Body of pancreas (tissue), 4 donors: ENCODE results near the gene SSR4. TPM values are rescaled to one million over a fixed set of nuclear protein-coding genes. Genes with fewer than 3 reads are reported as not detected.

ENCODE experiments used
- ATAC-seq: fragments of 150-250 bp; one replicate; pipeline ENCODE4 v1.9.1; 2016
- DNase-seq, 4 donors: peaks; one replicate each; pipeline ENCODE4 v3.0.0-alpha.2; 2019
- H3K27ac ChIP-seq, 4 donors: fragments of 200-600 bp; sonication (generic); 1 replicate in 3 of 4; 2 replicates in 1 of 4; pipeline versions ENCODE4 v1.5.1 to v1.6.1; 2016 to 2019; ENCODE audit warnings: mild to moderate bottlenecking in 1 of 4, mixed read lengths in 1 of 4, moderate library complexity in 1 of 4
- H3K27me3 ChIP-seq, 2 donors: fragments of 200-600 bp; sonication (generic); one replicate each; pipeline ENCODE4 v1.6.0; 2016; ENCODE audit warnings: mild to moderate bottlenecking in 1 of 2
- H3K36me3 ChIP-seq, 2 donors: fragments of 200-600 bp; sonication (generic); replicated peaks in 1 of 2; 2 replicates each; pipeline ENCODE4 v1.5.1; 2016; ENCODE audit warnings: low read depth in 2 of 2; ENCODE audit not compliant: insufficient read depth in 1 of 2
- H3K4me1 ChIP-seq: fragments of 200-600 bp; sonication (generic); one replicate; pipeline ENCODE4 v1.6.0; 2016
- H3K4me3 ChIP-seq, 2 donors: fragments of 200-600 bp; sonication (generic); 1 replicate in 1 of 2; 2 replicates in 1 of 2; pipeline ENCODE4 v1.5.1; 2016 to 2019
- H3K9me3 ChIP-seq, 3 donors: fragments of 200-600 bp; sonication (generic); 1 replicate in 2 of 3; 2 replicates in 1 of 3; pipeline ENCODE4 v1.5.1; 2016
- POLR2A ChIP-seq, 3 donors: fragments of 450-650 bp; IDR thresholded peaks; one replicate each; pipeline ENCODE4 v1.6.1; 2016; ENCODE audit warnings: antibody characterized with exemption in 3 of 3, mild to moderate bottlenecking in 2 of 3
- WGBS, 2 donors: methylation state at CpG; one replicate each; pipeline ENCODE4 v1.1.5; 2017; 5-methylcytosine and 5-hydroxymethylcytosine counted together
- intact Hi-C: fragments of 100-400 bp; cut with DNase I; formaldehyde crosslinking; loops from one replicate; pipeline ENCODE4 v1.15.1; 2023
- total RNA-seq, 2 donors: library from RNA; depleted of rRNA; stranded (reverse); fragments of >200 nt; gene quantifications; one replicate each; pipeline ENCODE4 v1.1.0, GENCODE V29; 2016
- TF ChIP-seq, protein P1 (sequence below), 7 experiments: fragments of 450-650 bp in 4 of 7; fragments of 200-600 bp in 3 of 7; sonication (generic) in 3 of 7; IDR thresholded peaks; one replicate each; pipeline ENCODE4 v1.5.1; 2016 to 2019; ENCODE audit warnings: antibody characterized with exemption in 7 of 7

SSR4 gene
- total RNA-seq, 2 donors from 2014 or later, result 115 to 238 TPM

DNA sequence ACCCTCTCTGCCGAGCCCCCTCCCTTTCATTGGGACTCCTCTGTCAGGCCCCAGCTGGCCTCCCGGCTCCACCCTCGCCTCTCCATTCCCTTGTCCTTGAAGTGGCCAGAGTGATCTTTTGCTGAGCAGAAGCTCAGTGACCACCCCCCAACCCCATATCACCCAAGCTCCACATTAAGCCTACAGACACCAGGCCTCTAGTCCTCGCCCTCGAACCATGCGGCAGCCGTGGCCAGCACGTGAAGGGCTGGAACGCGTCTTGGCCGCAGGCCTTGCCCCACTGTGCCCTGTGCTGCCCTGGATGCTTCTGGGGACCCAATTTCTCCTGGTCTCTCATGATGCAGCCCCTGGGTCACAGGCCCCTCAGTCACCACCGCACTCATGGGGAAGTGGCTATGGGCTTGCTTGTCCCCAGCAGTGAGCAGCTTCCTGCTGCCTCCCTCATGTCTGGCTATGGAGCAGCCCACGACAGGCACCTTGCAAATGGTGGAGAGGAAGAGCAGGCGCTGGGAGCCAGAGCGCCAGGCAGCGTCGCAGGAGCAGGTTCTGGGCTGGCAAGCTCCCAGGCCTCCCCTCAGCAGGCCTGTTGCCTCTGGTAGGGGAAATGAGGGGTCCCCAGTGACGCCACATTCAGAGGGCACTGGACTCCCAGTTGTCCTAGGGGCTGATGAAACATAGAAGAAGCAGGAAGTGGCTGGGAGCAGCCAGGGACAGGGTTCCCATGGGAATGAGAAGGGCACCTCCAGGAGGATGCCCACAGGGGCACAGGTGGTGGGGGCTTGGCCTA lies 14.4 kb upstream of the SSR4 start:
- intact Hi-C loops, result no loop called here
- H3K27ac ChIP-seq, result no peak overlapping the region
- H3K36me3 ChIP-seq, result no peaks in the 10 kb centered on the region
- H3K9me3 ChIP-seq, result no peaks in the 10 kb centered on the region
- WGBS, 2 donors, result 64 to 74% methylated on average over 7 to 16 of the region's 18 CpGs
- ATAC-seq (no peak), DNase-seq (no peak)
- TF ChIP-seq POLR2A (IDR thresholded peaks at IDR 0.05), result no peak
- TF ChIP-seq, protein P1, sequence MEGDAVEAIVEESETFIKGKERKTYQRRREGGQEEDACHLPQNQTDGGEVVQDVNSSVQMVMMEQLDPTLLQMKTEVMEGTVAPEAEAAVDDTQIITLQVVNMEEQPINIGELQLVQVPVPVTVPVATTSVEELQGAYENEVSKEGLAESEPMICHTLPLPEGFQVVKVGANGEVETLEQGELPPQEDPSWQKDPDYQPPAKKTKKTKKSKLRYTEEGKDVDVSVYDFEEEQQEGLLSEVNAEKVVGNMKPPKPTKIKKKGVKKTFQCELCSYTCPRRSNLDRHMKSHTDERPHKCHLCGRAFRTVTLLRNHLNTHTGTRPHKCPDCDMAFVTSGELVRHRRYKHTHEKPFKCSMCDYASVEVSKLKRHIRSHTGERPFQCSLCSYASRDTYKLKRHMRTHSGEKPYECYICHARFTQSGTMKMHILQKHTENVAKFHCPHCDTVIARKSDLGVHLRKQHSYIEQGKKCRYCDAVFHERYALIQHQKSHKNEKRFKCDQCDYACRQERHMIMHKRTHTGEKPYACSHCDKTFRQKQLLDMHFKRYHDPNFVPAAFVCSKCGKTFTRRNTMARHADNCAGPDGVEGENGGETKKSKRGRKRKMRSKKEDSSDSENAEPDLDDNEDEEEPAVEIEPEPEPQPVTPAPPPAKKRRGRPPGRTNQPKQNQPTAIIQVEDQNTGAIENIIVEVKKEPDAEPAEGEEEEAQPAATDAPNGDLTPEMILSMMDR (IDR thresholded peaks at IDR 0.05), result no peak
- no peak overlapping the region for H3K4me3 ChIP-seq
- peaks cover 8% of the 10 kb centered on the region for H3K4me1 ChIP-seq
- H3K27me3 ChIP-seq, result no peaks in the 10 kb centered on the region

DNA sequence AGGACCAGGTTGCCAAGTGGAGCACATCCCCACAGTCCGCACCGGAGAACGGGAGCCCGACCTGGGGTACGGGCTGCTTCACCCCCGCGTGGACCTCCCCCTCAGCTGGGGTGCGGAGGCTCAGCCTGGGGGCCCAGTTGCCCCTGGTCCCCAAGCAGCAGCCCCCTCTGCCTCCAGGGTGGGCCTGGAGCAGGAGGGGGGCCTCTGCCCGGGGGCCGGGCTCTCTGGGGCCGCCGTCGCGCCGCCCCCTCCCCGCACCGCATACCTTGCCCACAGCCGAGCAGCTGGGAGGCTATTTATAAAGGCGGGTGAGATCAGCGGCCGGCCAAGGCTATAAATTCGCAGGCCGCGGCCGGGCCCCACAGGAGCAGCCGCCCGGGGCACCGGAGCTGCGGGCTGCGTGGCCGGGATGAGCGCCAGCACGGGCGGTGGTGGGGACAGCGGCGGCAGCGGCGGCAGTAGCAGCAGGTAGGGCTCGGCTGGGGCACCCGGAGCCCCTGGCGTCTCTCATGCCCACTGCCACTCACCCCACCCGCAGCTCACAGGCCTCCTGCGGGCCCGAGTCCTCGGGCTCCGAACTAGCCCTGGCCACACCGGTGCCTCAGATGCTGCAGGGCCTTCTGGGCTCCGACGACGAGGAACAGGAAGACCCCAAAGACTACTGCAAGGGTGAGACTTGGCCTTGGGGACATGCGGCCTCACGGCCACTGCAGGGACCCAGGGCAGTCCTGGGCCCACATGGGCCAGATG lies 13.6 kb upstream of the SSR4 start, which contains the start of gene SRPK3:
Gene SRPK3, plus strand, starts transcription at position 364 of the 750 bp plus-strand sequence. Its CDS starts 46 bp downstream, at position 410.
- ATAC-seq (peak; percentile 40), DNase-seq (peak in 1 of 4 donors; percentile 39)
- H3K27ac ChIP-seq, result no peak within 1 kb of the TSS
- H3K27me3 ChIP-seq, result no peaks in the 10 kb centered on the region
- TF ChIP-seq, protein P1 (IDR thresholded peaks at IDR 0.05), result no peak
- TF ChIP-seq POLR2A (IDR thresholded peaks at IDR 0.05), result no peak
- intact Hi-C loops, result no loop called here
- H3K4me1 ChIP-seq, result peaks cover 8% of the 10 kb centered on the region
- no peak within 1 kb of the TSS for H3K4me3 ChIP-seq
- WGBS, 2 donors, result 13% methylated on average over 9 of the region's 52 CpGs; no CpG with 5 or more reads in 1 of the 2 donors
- H3K36me3 ChIP-seq, result peaks cover 0 to 3% of the 10 kb centered on the region in 2 donors
- H3K9me3 ChIP-seq, result no peaks in the 10 kb centered on the region

DNA sequence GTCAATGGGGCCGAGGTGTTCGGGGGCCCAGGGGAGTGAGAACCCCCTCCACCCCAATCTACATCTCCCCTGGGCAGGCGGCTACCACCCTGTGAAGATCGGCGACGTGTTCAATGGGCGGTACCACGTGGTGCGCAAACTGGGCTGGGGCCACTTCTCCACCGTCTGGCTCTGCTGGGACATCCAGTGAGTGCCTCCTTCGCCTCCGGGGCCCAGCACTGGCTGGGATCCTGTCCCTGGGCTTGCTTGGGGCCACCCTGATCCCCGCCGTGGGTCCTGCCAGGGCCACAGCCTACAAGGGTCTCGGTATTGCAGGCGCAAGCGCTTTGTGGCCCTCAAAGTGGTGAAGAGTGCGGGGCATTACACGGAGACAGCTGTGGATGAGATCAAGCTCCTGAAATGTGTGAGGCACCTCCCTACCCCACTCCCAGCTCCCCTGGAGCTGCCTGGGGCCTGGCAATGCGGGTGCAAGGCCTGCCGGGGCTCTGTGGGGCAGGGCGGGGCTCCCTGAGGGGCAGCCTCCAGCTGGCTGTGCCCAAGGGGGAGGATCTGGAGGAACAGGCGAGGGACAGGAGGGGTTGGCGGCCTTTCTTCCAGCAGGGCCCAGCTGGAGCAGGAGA lies 12.9 kb upstream of the SSR4 start:
- Histone ChIP-seq H3K4me3 (no peak overlapping the region), H3K27ac (no peak overlapping the region), H3K9me3 (no peaks in the 10 kb centered on the region), H3K4me1 (peaks cover 8% of the 10 kb centered on the region), H3K27me3 (no peaks in the 10 kb centered on the region), H3K36me3 (peaks cover 0 to 3% of the 10 kb centered on the region in 2 donors)
- DNase-seq, result no peak
- intact Hi-C loops, result no loop called here
- TF ChIP-seq POLR2A (IDR thresholded peaks at IDR 0.05), result no peak
- TF ChIP-seq, protein P1 (IDR thresholded peaks at IDR 0.05), result no peak
- 69% methylated on average over 3 of the region's 24 CpGs; no CpG with 5 or more reads in 1 of the 2 donors for WGBS, 2 donors
- no peak for ATAC-seq

DNA sequence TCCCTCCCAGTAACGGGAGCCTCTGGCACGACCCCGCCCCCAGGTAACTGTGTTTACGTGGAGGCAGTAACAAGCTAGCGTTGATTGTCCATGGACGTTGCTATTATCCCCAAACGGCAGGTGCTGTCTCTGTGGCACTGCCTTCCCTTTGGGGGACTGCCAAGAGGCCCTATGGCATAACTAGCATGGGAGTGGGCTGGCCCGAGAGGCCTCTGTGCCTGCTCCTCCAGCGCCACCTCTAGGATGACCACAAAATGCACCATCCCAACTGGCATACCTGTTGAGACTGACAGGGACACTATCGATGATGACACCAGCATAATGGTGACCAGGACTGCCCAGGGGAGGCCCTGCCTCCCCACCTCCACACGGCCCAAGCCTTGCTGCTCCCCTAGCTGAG lies 12.2 kb upstream of the SSR4 start:
- TF ChIP-seq POLR2A (IDR thresholded peaks at IDR 0.05), result no peak
- TF ChIP-seq, protein P1 (IDR thresholded peaks at IDR 0.05), result no peak
- DNase-seq, result no peak
- no peak for ATAC-seq

More for the DNA sequence above, 12.2 kb upstream of the SSR4 start:
- H3K27ac ChIP-seq, result no peak overlapping the region
- intact Hi-C loops, result no loop called here
- peaks cover 8% of the 10 kb centered on the region for H3K4me1 ChIP-seq
- H3K27me3 ChIP-seq, result no peaks in the 10 kb centered on the region
- H3K9me3 ChIP-seq, result no peaks in the 10 kb centered on the region
- WGBS, 2 donors, result 50 to 70% methylated on average over 2 to 7 of the region's 11 CpGs
- H3K4me3 ChIP-seq, result no peak overlapping the region
- H3K36me3 ChIP-seq, result peaks cover 0 to 3% of the 10 kb centered on the region in 2 donors
